ENCODE data around the gene UNC45B. TPM values are rescaled to one million over a fixed set of nuclear protein-coding genes. Genes with fewer than 3 reads are reported as not detected.

UNC45B gene
- total and polyA plus RNA-seq, 2 donors (not counting 3 experiments of a cell fraction or from before 2014, with no cell fraction given): not detected

DNA sequence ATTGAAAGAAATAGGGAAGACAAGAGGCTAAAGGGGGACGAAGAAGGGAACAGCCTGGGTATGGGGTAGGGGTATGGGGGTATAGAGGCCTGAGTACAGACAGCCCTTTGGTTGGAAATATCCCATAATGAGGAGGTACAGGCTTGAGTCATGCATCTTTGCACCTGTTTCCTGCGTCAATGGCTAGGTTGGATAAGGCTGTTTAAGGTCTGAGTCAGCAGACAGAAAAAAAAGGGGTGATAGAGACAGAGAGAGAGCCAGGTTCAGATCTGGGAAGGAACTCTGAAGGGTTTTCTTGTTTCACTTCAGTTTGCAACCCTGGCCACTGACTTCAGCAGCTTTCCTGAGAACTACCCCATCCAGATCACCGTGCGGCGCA, 17.7 kb upstream of the UNC45B start:
- Histone ChIP-seq H4K20me1 (replicated peaks; ENCODE audit: control insufficient read depth, extremely low read depth, insufficient read depth, low read length) (no peaks in the 10 kb centered on the region), H3K9me1 (replicated peaks; ENCODE audit: control insufficient read depth, extremely low read depth, insufficient read depth, low read length) (no peaks in the 10 kb centered on the region), H3K79me2 (ENCODE audit: control insufficient read depth, insufficient read depth, low read length) (no peaks in the 10 kb centered on the region), H3K27me3 (ENCODE audit: control insufficient read depth in 2 of 2, insufficient read depth in 2 of 2, low read length in 2 of 2) (no peaks in the 10 kb centered on the region), H3K9ac (replicated peaks; ENCODE audit: extremely low read depth, insufficient read depth, low read length) (no peak overlapping the region), H3K27ac (ENCODE audit: insufficient read depth, low read depth, low read length) (no peak overlapping the region), H3K4me3 (replicated peaks in 1 of 3; ENCODE audit: insufficient read depth in 1 of 3, low read depth in 1 of 3, low read length in 3 of 3) (no peak overlapping the region), H3K4me1 (ENCODE audit: control insufficient read depth, extremely low read depth, insufficient read depth, low read length) (no peaks in the 10 kb centered on the region), H3K9me3 (replicated peaks; ENCODE audit: control insufficient read depth, insufficient read depth, low read length) (no peaks in the 10 kb centered on the region), H3K36me3 (ENCODE audit: control insufficient read depth in 2 of 2, extremely low read depth in 1 of 2, insufficient read depth in 2 of 2, low read length in 2 of 2) (peaks cover 4 to 25% of the 10 kb centered on the region in 2 experiments), H2AFZ (ENCODE audit: low read depth, low read length) (no peak overlapping the region), H3K4me2 (ENCODE audit: insufficient read depth, low read length) (no peak overlapping the region)
- dilution Hi-C loops (cut with MboI; ENCODE audit: extremely low pct_ligation_motif_present, low sequenced_read_pairs): no loop called here
- DNase-seq (ENCODE audit: low read depth, low spot score) (no peak), FAIRE-seq (no peak)
- intact Hi-C loops (cut with micrococcal nuclease): no loop called here
- TF ChIP-seq POLR2A (IDR thresholded peaks at IDR 0.05; ENCODE audit: low read depth, low read length): no peak
- no peak for TF ChIP-seq FOS (IDR thresholded peaks at IDR 0.05; ENCODE audit: borderline replicate concordance, insufficient read depth, low read length)
- TF ChIP-seq MAX (IDR thresholded peaks at IDR 0.05; ENCODE audit: insufficient read depth, insufficient read length): no peak
- TF ChIP-seq POLR2AphosphoS5 (IDR thresholded peaks at IDR 0.05; ENCODE audit: insufficient read depth, low read depth, low read length): no peak
- no peak for TF ChIP-seq JUN (IDR thresholded peaks at IDR 0.05; ENCODE audit: borderline replicate concordance, insufficient read depth, insufficient read length, low read depth)
- no peak for TF ChIP-seq EZH2 (IDR thresholded peaks at IDR 0.05; ENCODE audit: borderline replicate concordance, low read depth, low read length, severe bottlenecking)
- no peak for TF ChIP-seq MYC (IDR thresholded peaks at IDR 0.05; ENCODE audit: low read depth, low read length)
- no peak for TF ChIP-seq GATA2 (IDR thresholded peaks at IDR 0.05; ENCODE audit: insufficient read depth, insufficient read length, low read depth, low read length)
- no peak for TF ChIP-seq CTCF (IDR thresholded peaks at IDR 0.05; ENCODE audit: extremely low read depth in 1 of 2, insufficient read depth in 1 of 2, low read depth in 1 of 2, low read length in 2 of 2)
- ChIA-PET CTCF (interaction anchor here (1.0 to 1.7 kb wide), 3 partner anchors 10 to 183 kb away, joined by 3 to 6 read pairs (median 4); partner anchors contain the start of gene RAD51D), POLR2A (no interaction called here)
- BruUV-seq (replicated peaks): no TSS peak

All from endothelial cell of umbilical vein (primary cell).